ENCODE results near the gene TMEM242.
"Not testable (repeated sequence)": the region's sequence is repeated elsewhere in the genome, so short reads cannot be mapped to it uniquely, and the experiment has no call there.

TMEM242 gene

DNA sequence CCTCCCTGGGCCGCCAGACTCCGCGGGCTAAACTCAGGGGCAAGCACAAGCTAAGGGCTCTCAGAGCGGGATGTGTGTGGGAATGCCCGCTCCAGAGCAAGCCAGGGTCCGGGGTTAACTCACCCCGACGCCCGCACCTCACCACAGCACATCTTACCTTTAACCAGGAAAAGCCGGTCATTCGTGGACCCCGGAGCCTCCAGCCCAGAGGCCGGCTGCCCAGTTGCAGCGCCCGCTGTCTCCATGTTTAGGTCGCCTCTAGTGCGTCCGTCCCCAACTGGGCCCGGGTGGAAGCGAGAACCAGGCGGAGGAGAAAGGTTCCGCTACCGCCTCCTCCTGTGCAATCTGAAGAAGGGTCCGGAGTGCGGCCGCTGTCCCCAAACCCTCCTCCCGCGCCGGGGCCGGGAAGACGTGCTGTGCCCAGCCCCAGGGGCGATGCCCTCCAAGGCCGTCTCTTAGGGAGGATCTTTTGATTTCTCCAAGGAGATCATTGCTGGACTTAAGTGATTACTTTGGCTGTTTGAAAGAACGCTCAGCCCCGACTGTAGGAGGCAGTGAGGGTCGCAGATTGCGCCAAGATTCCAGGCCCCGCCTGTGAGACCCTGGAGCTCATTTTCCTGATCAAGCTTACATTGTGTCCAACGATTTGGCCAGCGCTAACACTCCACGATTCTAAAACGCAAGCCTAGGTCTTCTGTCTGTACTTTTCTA lies at the start of gene TMEM242:
TMEM242 (minus strand) TSS at position 265 of the 711 bp plus-strand sequence; CDS start at position 245, 20 bp downstream.
- DNase-seq, result no peak

DNA sequence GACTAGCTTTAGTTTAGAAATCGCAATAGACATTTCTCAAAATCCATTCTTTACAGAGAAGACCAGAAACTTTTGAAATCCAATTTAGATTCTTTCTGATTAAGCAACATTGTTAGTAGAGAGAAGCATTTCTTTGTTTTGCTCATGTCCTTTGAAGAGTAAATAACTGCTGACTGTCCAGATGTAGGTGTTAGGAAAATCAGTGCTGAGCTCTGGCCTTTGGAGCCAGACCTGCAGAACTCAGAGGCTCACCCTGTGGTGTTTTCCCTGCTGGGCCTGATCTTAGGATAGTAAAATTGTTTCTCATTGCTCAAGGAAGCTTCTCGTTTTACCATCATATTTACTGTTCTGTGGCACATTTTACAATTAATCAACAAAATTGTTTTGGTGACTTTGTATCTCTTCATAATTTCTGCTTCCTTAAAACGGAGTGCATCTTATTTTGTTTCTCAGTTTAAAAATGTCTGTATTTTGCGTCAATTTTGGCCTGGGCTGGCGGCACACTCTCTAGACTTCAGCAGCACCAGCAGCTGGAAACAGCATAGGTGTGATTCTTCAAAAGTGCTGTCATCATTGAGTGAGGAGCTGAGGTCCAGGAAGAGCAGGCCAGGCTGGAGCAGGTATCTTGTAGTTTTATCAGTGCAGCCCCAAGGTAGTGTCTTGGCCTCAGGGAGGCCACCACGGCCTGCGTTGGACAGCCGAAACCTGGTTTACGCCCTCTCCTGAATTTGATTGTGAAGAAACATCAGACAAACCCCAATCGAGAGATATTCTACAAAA lies 49.4 kb upstream of the TMEM242 start:
- no peak for DNase-seq

DNA sequence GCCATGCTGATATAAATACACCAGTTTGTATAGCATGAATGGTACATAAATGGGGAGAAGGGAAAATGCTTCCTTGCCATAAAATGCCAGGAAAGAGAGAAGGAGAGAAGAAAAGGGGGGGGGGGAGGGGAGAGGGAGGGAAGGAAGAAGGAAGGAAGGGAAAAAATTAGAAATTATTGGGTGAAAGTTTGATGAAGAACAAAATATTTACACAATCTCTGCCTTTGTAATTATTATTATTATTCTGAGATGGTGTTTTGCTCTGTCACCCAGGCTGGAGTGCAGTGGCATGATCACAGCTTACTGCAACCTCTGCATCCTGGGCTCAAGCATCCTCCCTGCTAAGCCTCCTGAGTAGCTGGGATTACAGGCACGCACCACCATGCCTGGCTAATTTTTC lies 47.4 kb upstream of the TMEM242 start:
- DNase-seq, result no peak

DNA sequence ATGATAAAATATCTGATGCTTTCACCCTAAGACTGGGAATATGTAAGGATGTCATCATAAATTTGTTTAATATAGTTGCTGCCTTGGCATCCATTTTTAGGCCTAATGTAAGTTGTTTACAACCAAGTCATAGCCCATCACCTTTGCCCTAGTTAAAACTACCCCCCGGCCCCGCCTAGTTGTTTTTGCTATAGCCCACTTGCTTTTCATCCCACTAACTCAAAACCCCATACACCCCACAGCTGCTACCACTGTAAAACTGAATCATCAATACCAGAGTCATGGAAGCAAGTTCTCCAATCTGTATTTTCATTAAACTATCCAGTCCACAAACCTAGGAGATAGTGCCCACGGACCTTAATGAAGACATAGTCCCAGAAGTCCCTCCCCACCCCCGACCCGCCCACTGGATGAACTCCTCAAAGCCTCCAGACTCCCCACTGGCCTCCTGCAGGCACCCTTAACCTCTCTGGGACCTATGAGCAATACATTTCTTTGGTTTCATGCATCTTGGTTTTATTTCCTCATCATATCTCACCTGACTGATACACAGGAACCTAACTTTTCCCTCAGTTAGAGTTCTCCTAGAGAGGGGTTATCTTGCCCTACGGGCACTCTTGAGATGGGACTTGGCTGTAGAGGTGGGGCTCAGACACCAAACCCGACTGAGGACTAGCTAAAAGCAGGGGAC lies 45.2 kb upstream of the TMEM242 start:
- no peak for DNase-seq

DNA sequence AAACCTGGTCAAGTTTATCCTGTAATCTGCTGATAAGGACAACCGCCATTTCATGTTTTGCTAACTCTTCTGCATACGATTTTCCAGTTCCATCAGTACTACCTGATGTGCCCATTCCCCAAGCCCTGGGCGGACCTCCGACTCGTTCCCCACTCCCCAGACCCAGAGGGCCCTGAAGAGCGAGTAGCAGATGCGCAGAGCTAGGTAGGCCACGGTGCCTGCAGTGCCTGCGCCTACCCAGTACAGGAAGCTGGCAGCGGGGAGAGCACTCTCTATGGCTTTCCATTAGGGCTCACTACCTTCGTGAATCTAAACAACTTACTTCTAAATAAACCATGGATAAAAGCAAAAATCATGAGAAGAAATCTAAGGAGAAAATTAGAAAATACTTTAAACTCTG lies 43.3 kb upstream of the TMEM242 start:
- no peak for DNase-seq

DNA sequence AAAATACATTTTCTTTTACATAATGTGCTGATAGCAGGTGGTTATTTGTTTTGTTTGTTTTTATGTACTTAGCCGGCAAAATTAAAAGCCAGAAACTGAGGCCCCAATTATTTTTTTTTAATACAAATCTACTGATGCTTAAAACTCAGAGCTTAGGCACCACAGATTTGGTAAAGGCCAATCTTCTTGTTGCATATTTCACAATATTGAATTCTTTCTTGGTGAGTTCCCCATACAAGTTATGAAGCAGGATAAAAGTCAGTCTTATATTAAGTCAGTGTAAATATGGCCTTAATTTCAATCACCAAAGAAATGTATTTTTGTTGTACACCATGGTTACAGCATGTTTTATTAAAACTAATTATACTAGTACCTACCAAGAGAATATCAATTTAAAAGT lies 41.4 kb upstream of the TMEM242 start:
- DNase-seq, result no peak

DNA sequence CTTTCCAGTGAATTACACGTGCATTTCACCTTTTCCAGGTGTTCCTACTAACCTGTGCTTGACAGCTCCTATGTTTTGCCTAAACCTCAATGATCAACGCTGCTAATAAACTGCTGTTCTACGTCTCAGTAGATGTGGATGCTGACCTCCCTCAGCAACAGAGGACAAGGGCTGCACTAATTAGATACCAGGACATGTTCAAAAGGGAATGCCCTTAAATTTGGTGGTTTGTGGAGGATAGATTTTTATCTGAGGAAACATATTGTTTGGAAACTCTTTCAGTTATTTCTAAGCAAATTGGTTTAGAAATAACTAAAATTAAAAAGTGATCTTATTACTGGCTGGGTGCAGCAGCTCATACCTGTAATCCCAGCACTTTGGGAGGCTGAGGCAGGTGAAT lies 38.6 kb upstream of the TMEM242 start:
- no peak for DNase-seq

DNA sequence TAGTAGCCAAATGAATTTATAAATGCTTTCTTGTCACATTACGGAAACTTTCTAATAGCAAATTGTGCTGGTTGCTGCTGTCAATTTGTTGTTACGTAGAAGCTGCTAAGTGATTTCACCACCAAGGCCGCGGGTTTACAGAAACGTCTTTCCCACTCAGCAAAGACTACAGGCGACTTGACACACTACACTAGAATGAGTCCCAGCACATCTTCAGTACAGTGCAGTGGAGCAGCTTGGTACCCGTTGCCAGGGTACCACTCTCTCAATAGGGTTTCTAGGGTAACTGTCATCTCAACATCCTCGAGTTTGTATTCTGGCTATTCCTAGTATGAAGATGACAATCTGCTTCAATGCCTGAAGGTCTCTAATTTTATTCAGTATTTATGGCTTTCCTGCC lies 35.0 kb upstream of the TMEM242 start:
- no peak for DNase-seq

DNA sequence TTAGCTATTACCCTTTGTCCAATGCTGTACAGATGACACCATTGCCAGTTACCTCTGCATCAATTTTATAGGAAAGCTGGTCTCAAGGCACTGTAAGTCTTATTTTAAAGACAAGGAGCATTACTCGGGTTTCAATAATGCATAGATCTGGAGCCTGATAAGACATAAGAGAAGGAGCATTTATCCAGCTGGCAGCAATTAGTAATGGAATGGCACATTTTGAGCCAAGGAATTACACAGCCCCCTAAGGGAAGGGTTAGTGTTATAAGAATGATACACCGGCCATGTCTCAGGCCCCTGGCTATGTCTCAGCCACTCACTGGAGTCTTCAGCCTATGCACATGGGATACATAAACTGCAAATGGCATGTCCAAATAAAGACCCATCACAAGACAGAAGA lies 23.1 kb upstream of the TMEM242 start:
- no peak for DNase-seq

DNA sequence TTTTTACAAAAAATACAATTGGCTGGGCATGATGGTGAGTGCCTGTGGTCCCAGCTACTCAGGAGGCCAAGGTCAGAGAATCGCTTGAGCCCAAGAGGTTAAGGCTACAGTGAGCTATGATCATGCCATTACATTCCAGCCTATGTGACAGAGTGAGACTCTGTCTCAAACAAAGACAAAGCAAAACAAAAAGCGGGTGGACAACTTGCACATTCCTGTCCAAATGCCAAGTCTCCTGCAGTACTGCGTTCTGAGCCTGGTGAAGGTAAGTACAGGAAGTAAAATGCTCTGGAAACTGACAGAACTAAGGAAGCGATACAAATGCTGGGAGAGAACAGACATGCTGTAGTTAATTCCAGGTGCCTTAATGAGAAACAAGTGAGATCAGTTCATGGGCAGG lies 20.4 kb upstream of the TMEM242 start:
- no peak for DNase-seq

DNA sequence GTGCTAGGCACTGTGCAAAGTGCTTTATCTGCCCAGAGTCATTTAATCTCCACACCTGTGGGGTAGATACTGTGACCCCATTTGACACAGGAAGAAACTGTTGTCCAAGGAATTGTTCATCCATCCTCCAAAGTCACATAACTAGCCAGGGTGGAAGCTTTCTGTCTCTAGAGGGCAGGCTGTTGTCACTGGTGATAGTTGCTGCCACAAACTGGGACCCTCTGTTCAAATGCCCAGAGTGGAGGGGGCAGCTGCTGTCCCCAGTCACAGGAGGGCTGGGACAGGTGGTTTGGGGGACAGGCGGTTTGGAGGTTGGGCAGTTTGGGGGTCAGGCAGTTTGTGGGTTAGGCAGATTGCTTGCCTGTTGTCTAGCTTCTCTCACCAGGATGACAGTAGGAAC lies 16.1 kb upstream of the TMEM242 start:
- no peak for DNase-seq

DNA sequence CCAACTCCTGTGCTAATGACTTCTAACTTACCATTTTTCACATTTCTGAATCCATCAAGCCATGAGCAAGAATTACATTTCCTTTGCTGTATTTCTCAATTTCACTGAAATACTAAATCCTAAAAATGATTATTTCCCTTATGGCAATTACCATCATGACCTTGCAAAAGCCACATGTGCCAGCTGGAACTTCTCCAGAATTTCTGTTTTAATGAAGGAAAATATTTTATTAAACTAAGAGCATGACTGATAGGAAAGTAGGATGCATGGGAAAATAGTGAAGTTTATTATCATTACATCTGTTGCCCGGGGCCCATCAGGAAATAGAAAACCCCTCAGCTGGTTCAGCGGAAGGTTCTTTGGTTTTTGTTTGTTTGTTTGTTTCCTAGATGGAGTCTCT lies 14.4 kb upstream of the TMEM242 start:
- DNase-seq, result no peak

DNA sequence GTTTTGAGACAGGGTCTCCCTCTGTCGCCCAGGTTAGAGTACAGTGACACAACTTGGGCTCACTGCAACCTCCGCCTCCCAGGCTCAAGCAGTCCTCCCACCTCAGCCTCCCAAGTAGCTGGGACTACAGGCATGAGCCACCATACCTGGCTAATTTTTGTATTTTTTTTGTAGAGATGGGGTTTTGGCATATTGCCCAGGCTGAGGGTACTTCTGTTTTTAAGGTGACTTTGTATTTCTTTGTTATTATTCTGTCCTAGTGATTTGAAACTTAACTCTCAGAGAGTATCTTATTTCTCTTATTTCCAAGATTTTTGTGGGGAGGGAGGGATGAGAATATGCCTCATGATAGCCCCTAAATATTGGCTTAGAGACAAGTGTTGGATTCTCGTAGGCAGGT lies 14.0 kb upstream of the TMEM242 start:
- not testable (repeated sequence) for DNase-seq

DNA sequence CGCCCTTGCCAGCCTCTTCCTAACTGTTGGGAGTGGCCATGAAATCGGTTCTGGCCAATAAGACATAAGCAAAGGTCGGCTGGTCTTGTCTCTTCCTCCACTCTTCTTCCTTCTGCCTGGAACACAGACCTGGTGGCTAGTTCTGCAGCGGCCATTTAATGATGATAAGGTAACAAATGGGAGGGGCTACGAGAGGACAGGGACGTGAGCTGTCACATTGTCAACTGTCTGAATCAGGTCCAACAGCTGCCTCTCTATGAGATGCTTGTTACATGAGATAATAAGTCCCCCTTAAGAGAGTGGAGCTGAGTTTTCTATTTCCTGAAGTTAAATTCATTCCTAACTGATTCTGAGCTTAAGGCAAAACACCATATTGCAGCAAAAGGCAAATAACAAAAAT lies 12.5 kb upstream of the TMEM242 start:
- no peak for DNase-seq

DNA sequence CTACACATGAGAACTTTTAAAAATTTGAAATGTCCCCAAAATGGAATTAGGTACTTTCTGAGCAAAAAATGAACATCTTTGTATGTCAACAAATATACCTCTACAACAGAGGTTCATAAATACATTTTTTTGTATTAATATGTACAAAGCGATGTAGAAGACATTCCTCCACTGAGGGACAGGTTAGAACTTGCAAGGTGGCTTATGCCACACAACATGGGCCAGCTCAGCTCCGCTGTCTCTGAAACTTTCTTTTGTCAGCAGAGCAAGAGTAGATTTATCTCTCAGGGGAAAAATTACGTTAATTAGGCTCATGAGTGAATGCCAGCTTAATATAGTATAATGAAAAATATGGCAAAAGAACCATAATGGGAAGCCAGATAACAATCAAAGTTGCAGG lies 10.6 kb upstream of the TMEM242 start:
- DNase-seq, result no peak

DNA sequence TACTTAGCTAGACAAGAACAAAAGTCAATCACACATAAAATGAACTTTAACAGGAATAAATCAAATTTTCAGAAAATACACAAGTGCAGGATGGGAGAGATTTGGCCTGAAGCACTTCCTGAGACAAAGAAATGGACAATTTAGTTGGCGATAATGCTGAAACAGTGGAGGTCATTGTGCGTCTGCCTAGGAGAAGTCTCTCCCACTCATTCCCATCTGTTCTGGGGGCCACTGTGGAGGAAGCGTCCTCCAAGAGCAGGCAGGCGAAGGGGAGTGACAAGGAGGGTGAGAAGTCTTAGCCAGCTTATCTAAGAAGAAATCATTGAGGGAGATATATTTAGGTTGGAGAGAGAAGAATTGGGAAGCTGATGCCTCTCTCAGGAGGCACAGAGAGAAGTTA lies 10.2 kb upstream of the TMEM242 start:
- no peak for DNase-seq

DNA sequence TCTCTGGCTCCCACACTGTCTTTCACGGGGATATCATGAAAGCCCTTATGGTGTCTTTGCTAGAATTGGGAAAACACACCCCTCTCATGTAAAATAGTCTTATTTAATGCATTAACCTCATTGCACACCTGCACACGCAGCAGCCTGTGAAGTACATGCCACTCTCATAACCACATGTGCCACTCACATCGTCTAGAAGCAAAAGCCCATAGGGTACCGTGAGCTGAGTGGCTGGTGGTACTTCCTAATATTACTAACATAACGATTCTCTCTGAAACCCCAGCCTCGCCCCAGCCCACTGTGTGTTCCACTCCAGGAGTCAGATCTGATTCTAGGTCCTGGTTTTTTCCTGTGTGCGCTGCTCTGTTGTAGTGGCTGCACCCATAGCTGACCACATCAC lies 9.5 kb upstream of the TMEM242 start:
- no peak for DNase-seq

DNA sequence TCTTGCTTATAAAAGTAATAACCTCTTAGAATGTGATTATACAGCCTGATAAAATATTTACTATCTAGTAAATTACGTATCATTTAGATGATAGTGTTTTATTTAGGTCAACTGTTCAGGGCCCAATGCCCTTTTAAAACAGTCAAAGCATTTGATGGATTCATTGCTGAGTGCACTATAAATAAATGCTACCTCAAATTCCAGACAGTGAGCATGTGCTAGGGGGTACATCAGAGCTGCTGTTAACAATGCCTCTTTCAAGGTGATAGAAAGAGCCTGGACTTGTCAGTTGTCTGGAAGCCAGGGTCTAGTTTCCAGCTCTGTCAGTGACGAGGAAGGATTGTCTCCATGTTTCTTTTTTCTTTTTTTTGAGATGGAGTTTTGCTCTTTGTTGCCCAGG lies 7.5 kb upstream of the TMEM242 start:
- no peak for DNase-seq

DNA sequence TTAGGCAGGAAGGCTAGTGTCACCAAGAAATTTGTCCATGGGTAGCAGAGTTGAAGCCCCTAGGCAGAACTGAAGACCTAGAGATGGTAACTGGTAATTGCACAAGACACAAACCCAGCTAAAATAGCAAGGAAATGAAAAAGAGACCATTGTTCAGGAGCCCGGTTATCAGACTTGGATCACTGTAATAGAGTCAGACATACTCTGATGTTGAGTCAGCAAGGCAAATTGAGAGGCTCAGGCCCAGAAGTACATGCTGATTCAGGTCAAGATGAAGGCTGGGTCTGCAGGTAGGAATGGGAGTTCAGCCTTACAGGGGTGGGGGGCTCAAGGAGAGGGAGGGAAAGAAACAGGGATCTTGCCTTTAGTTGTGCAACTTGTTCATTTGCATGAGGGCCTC lies 6.5 kb upstream of the TMEM242 start:
- DNase-seq, result no peak

DNA sequence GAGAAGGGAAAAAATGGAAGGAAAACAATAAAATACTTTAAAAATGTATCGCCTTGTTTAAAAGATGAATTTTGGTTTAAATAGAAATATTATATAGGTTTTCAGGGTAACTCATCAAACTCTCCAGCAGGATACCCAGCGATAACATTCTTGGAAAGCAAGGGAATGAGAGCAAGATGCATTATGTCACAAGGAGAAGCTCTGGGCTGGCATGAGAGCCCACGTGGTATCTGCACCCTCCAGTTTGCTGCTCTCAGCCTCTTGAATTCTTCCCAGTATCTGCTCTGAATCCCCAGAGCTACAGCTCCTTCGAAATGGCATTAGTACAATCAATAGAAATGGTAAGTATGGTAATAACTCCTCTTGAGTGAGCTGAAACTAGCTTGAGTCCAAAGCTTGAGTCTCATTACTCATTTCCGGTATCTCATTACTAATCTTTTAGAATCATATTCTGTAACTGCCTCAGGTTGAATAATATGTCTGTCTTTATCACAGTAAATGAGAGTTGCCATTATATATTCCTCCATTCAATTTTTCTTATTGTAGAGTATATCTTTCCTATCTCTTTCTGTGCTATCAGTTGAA lies 4.9 kb upstream of the TMEM242 start:
- DNase-seq, result no peak

DNA sequence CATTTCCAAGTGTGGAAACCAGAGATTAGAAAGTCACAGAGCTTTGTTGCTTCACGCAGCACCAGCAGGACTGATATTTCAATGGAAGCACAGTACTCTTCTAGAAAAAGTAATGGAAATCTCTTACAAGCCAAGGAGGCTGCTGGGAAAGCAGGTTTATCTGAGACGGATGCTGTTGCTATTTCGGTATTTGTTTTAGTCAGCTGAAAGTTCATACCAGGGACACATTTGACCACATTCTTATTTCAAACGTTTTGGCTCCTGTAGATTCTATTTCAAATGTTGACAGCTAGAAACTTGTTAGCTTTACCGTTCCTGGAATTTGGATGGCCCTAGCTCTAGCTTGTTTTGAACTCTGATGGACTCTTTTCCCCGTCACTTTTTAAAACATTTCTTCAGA lies 3.7 kb upstream of the TMEM242 start:
- no peak for DNase-seq

DNA sequence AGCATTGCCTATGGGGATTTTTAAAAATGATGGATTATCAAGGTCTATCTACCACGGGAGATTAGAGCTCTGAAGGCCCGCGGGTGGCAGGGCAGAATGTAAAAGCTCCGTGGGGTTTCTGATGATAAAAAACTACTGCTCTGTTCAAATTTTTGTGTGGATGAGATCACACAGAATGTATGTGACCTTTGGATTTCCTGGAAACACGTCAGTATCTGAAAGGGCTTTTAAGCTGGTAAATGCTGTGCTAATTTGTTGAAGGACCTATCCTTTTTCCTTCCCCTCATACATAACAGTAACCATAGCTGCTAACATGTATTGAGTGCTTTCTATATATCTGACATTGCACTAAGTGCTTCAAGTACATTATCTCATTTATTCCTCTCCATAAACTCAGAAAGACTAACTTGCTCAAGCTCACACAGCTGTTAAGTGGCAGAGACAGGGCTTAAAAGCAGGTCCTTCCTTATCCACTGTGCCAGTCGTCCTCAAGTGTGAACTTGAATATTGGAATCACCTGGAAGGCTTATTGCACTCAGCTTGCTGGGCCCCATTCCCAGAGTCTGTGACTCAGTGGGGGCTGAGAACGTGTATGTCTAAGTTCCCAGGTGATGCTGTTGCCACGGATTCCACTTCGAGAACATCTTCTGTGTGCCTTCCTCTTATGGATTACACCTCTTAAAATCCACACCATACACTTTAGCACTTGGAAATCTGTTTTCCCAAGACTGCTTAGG lies 1.9 kb upstream of the TMEM242 start:
- DNase-seq, result no peak

DNA sequence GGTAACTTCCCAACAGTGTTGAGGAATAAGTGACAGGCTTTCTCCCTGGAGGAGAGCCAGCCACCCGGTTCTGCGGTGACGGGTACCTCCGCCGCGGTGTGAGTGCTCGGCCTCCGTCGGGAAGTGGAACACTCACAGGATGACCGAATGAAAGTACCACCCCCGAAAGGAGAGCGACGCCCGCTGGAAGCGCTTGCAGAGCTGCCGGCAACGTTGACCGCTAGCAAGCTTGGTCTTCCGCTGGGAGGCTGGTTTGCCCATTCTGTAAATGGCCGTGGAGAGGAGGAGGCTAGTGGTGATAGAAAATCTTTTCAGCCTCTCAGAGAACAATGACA lies 614 bp upstream of the TMEM242 start:
- DNase-seq, result no peak
